Natural killer cell (primary cell): ENCODE measurements around the gene TRIM60. TPM values are rescaled to one million over a fixed set of nuclear protein-coding genes. Genes with fewer than 3 reads are reported as not detected.

Experiments
- ATAC-seq, 3 donors: fragments of 150-1000 bp in 2 of 3; fragments of 200-7000 bp in 1 of 3; cut with Tn5 transposase; 1 replicate in 1 of 3; 2 replicates in 2 of 3; pipeline ENCODE4 v1.10.0; 2021; ENCODE audit warnings: mild to moderate bottlenecking in 2 of 3, moderate library complexity in 2 of 3
- DNase-seq, 2 donors: peaks; one replicate each; pipeline versions ENCODE4 v3.0.0 to v3.0.0-alpha.2; 2013 to 2021; ENCODE audit warnings: mixed read lengths in 1 of 2
- H3K27ac ChIP-seq: one replicate; pipeline ENCODE4 v1.5.1; 2013; ENCODE audit warnings: mild to moderate bottlenecking, low read length
- H3K27me3 ChIP-seq: one replicate; pipeline ENCODE4 v1.6.1; 2013; ENCODE audit warnings: low read length; ENCODE audit not compliant: control insufficient read depth, insufficient read depth
- H3K36me3 ChIP-seq: one replicate; pipeline ENCODE4 v1.6.1; 2013; ENCODE audit warnings: low read length; ENCODE audit not compliant: control insufficient read depth, insufficient read depth
- H3K4me1 ChIP-seq: one replicate; pipeline ENCODE4 v1.6.1; 2013; ENCODE audit warnings: low read length; ENCODE audit not compliant: control insufficient read depth, insufficient read depth
- H3K4me3 ChIP-seq: one replicate; pipeline ENCODE4 v1.5.1; 2013; ENCODE audit warnings: low read length
- H3K9me3 ChIP-seq: one replicate; pipeline ENCODE4 v1.6.1; 2013; ENCODE audit warnings: low read length; ENCODE audit not compliant: control insufficient read depth, insufficient read depth
- H3K27ac Mint-ChIP-seq, 2 donors: one replicate each; pipeline ENCODE4 v1.8.0; 2022; ENCODE audit warnings: mild to moderate bottlenecking in 2 of 2, mixed read lengths in 2 of 2, moderate library complexity in 1 of 2
- H3K27me3 Mint-ChIP-seq, 2 donors: one replicate each; pipeline ENCODE4 v1.8.0; 2022; ENCODE audit warnings: low read depth in 2 of 2, mixed read lengths in 2 of 2
- H3K36me3 Mint-ChIP-seq: one replicate; pipeline ENCODE4 v1.8.0; 2022; ENCODE audit warnings: mixed read lengths
- H3K4me1 Mint-ChIP-seq, 2 donors: one replicate each; pipeline ENCODE4 v1.8.0; 2022; ENCODE audit warnings: mixed read lengths in 2 of 2
- H3K4me3 Mint-ChIP-seq: one replicate; pipeline ENCODE4 v1.8.0; 2022; ENCODE audit warnings: mild to moderate bottlenecking, moderate library complexity, mixed read lengths
- H3K9me3 Mint-ChIP-seq, 2 donors: one replicate each; pipeline ENCODE4 v1.8.0; 2022; ENCODE audit warnings: mixed read lengths in 2 of 2
- CTCF ChIP-seq: fragments of 200-600 bp; IDR thresholded peaks from one replicate; pipeline ENCODE4 v1.8.0; 2022; ENCODE audit warnings: antibody characterized with exemption
- WGBS: methylation state at CpG from one replicate; pipeline ENCODE4 v1.1.7; 2013; ENCODE audit warnings: missing lambda C conversion rate; ENCODE audit not compliant: insufficient coverage; 5-methylcytosine and 5-hydroxymethylcytosine counted together
- intact Hi-C: fragments of 100-400 bp; cut with micrococcal nuclease; formaldehyde crosslinking; loops from one replicate; pipeline ENCODE4 v1.14.2; 2022
- total RNA-seq, 4 donors: library from RNA; stranded (reverse); fragments of 120-200 nt in 1 of 4; gene quantifications; one replicate each; pipeline versions ENCODE4 v1.2.3 to v1.2.4, GENCODE V29; 2013 to 2022

The TRIM60 gene
- total RNA-seq, 3 donors from 2014 or later (not counting 1 experiment from before 2014, with no cell fraction given): not detected

DNA sequence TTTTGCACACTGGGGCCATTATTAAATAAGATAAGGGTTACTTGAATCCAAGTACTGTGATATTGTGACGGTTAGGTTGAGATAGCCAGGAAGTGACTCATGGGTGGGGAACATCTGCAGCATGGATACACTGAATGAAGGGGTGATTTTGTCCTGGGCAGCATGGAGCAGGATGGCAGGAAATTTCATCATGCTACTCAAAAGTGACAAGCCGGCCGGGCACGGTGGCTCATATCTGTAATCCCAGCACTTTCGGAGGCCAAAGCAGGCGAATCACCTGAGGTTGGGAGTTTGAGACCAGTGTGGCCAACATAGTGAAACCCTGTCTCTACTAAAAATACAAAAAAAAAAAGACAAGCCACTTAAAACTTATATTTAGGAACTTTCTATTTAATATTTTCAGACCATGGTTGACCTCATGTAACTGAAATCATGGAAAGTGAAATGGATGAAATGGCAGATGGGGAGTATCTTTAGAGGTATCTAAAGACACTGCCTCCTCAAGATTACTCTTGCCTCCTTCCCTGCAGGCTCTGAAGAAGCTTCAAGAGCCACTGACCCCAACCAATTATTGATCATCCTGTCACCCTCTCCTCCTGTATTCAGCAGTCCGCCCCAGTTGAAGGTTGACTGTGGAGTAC lies 3.9 kb upstream of the TRIM60 start:
- H3K27me3 ChIP-seq: no peaks in the 10 kb centered on the region
- ATAC-seq: no peak
- intact Hi-C loops: no loop called here
- TF ChIP-seq CTCF: no peak
- no peak overlapping the region for H3K27ac ChIP-seq
- H3K9me3 Mint-ChIP-seq: no peaks in the 10 kb centered on the region
- WGBS: 92% methylated on average over 6 of the region's 7 CpGs
- H3K27me3 Mint-ChIP-seq: no peaks in the 10 kb centered on the region
- no peak for DNase-seq
- no peaks in the 10 kb centered on the region for H3K4me1 ChIP-seq
- H3K9me3 ChIP-seq: no peaks in the 10 kb centered on the region
- no peaks in the 10 kb centered on the region for H3K36me3 ChIP-seq
- no peak overlapping the region for H3K4me3 ChIP-seq
- H3K4me3 Mint-ChIP-seq: no peak overlapping the region
- no peaks in the 10 kb centered on the region for H3K36me3 Mint-ChIP-seq
- H3K4me1 Mint-ChIP-seq: no peaks in the 10 kb centered on the region
- H3K27ac Mint-ChIP-seq: no peak overlapping the region

- no peaks in the 10 kb centered on the region for H3K4me1 Mint-ChIP-seq
- no peaks in the 10 kb centered on the region for H3K9me3 ChIP-seq
- H3K27me3 ChIP-seq: no peaks in the 10 kb centered on the region
- H3K36me3 ChIP-seq: no peaks in the 10 kb centered on the region
- no peak overlapping the region for H3K4me3 Mint-ChIP-seq
- TF ChIP-seq CTCF: no peak
- DNase-seq: no peak
- H3K27ac Mint-ChIP-seq: no peak overlapping the region
- H3K4me1 ChIP-seq: no peaks in the 10 kb centered on the region
- H3K27ac ChIP-seq: no peak overlapping the region
- intact Hi-C loops: no loop called here
- H3K9me3 Mint-ChIP-seq: no peaks in the 10 kb centered on the region
- H3K27me3 Mint-ChIP-seq: peaks cover 0 to 3% of the 10 kb centered on the region in 2 donors
- no peak overlapping the region for H3K4me3 ChIP-seq
- no peaks in the 10 kb centered on the region for H3K36me3 Mint-ChIP-seq
- 85% methylated on average over 4 of the region's 5 CpGs for WGBS
- ATAC-seq: no peak
Observed at GRCh38 chr4:165048170-165048569, 16.4 kb downstream of the TRIM60 start.

DNA sequence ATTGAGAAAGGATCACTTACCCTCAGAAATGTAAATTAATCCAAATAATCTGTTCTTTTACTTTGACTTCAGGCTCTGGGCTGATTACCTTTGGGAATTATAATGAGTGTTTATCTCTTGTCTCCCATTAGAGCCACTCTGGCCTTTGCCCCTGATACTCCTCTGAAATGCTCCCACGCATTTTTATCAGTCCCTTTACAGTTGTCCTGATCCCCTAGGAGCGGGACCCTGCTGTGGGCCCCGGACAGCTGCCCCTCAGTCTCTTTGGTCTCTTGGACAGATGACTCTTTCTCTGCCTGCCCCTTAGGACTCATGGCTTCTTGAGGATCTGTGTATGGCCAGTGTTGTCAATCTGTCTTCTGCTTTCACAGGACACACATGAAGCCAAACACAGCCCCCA lies 20.8 kb downstream of the TRIM60 start:
- Histone ChIP-seq H3K27me3 (no peaks in the 10 kb centered on the region), H3K4me3 (no peak overlapping the region), H3K4me1 (no peaks in the 10 kb centered on the region), H3K27ac (no peak overlapping the region), H3K9me3 (no peaks in the 10 kb centered on the region), H3K36me3 (no peaks in the 10 kb centered on the region)
- no peak overlapping the region for H3K4me3 Mint-ChIP-seq
- ATAC-seq (no peak), DNase-seq (no peak)
- no peaks in the 10 kb centered on the region for H3K9me3 Mint-ChIP-seq
- no peak for TF ChIP-seq CTCF
- no peaks in the 10 kb centered on the region for H3K27me3 Mint-ChIP-seq
- no peak overlapping the region for H3K27ac Mint-ChIP-seq
- intact Hi-C loops: no loop called here
- no peaks in the 10 kb centered on the region for H3K4me1 Mint-ChIP-seq
- H3K36me3 Mint-ChIP-seq: no peaks in the 10 kb centered on the region
- 88% methylated on average over 3 of the region's 3 CpGs for WGBS

- H3K4me3 ChIP-seq: no peak within 1 kb of the TSS
- no peaks in the 10 kb centered on the region for H3K9me3 ChIP-seq
- Mint-ChIP-seq H3K4me3 (no peak within 1 kb of the TSS), H3K4me1 (no peaks in the 10 kb centered on the region), H3K27ac (no peak within 1 kb of the TSS), H3K27me3 (no peaks in the 10 kb centered on the region), H3K9me3 (no peaks in the 10 kb centered on the region), H3K36me3 (no peaks in the 10 kb centered on the region)
- no peaks in the 10 kb centered on the region for H3K27me3 ChIP-seq
- no peak within 1 kb of the TSS for H3K27ac ChIP-seq
- no peaks in the 10 kb centered on the region for H3K36me3 ChIP-seq
- ATAC-seq (no peak), DNase-seq (no peak)
- WGBS: 75% methylated on average over 6 of the region's 6 CpGs
- intact Hi-C loops: no loop called here
- no peaks in the 10 kb centered on the region for H3K4me1 ChIP-seq
- TF ChIP-seq CTCF: no peak
Observed at GRCh38 chr4:165053645-165054044, 21.8 kb downstream of the TRIM60 start, which contains the start of gene TRIM75. TSS of gene TRIM75 (plus strand) at chr4:165053866. CDS start at chr4:165059148, 5,282 bp downstream.
